VCaP (cell line): ENCODE data around the gene ETV1.
A peak's percentile ranks its signal among the peaks of the same experiment; 100 is the strongest.

Source experiments
- H3K27ac ChIP-seq: fragments of 450-650 bp; 2 replicates; pipeline ENCODE4 v1.5.1; 2017
- CTCF ChIP-seq: fragments of 450-650 bp; conservative IDR thresholded peaks from 2 replicates; pipeline ENCODE4 v1.5.1; 2017; ENCODE audit warnings: mild to moderate bottlenecking, moderate library complexity

The ETV1 gene

GRCh38 chr7:13991791-13992595 is 2.5 kb upstream of the ETV1 start:
- no peak overlapping the region for H3K27ac ChIP-seq
- TF ChIP-seq CTCF, result no peak

GRCh38 chr7:13990984-13991790 is 1.7 kb upstream of the ETV1 start:
- H3K27ac ChIP-seq, result 0 out of 2 replicates have a peak overlapping the region, but pooled peaks have one; percentile 1
- TF ChIP-seq CTCF, result no peak

GRCh38 chr7:13990319-13990983 is 985 bp upstream of the ETV1 start:
- H3K27ac ChIP-seq, result peak overlapping the region; percentile 1; the same call in 1 of the 2 replicates
- TF ChIP-seq CTCF, result no peak

- no peak overlapping the region; the same call in 1 of the 2 replicates for H3K27ac ChIP-seq
- TF ChIP-seq CTCF, result no peak
Observed at GRCh38 chr7:13989949-13990305, 461 bp upstream of the ETV1 start.

- H3K27ac ChIP-seq, result no peak overlapping the region
- no peak for TF ChIP-seq CTCF
Observed at GRCh38 chr7:13988731-13989125, 738 bp downstream of the ETV1 start.

GRCh38 chr7:13988065-13988464 is 1.4 kb downstream of the ETV1 start:
- H3K27ac ChIP-seq, result no peak overlapping the region
- TF ChIP-seq CTCF, result no peak

- no peak for TF ChIP-seq CTCF
- H3K27ac ChIP-seq, result no peak overlapping the region
Observed at GRCh38 chr7:13987395-13987794, 2.1 kb downstream of the ETV1 start.
